ENCODE measurements around the gene BTBD2.
"Not testable (repeated sequence)": the region's sequence is repeated elsewhere in the genome, so short reads cannot be mapped to it uniquely, and the experiment has no call there.

The BTBD2 gene

DNA sequence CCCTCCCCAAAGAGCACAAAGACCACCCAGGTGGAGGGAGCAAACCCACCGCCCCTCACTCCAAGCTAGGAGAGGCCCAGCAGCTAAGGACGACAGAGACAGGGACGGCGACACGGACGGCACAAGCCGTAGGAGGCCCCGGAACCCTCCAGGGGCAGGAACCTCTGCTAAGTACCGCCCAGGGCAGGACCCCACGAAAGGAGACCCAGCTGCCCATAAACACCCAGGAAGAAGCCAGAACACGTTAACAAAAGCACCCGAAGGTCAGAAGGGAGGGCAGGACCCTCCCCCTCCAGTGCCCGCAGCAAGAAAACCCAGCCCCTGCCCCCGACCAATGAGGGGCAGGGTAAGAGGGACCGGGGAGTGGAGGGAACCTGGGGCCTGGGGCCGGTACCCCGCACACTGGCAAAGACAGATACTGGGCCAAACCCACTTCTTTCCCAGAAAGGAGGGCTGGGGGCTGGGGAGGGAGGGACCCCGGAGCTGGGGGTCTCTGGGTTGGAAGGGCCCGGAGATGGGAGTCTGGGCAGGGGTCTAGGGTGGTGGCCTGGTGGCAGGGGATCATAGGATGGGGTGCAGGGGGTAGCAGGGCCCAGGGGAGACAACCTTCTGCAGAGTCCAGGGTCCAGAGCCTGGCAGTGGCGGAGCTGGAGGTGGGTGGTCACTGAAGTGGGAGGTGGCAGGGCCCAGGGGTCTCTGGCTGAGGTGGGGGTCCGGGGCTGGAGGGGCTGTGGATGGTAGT lies 2.4 kb downstream of the BTBD2 start:
- no peak for DNase-seq

DNA sequence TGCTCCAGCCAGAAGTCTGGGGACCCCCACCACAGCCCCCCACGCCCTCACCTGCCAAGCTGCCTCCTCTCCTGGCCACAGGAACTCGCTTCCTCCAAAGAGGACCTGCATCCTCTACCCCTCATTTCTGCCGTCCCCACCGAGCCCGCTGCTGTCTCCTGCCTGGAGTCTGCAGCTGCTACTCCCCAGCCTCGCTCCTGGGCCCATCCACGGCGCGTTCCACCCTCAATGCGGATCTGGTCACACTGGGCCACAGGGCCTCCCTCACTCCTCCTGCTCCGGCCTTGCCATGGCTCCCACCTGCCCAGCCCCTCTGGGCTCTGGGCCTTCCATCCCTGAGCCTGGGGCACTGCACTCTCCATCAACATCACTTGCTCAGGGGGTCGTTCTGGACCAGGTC lies 4.3 kb downstream of the BTBD2 start:
- no peak for DNase-seq

DNA sequence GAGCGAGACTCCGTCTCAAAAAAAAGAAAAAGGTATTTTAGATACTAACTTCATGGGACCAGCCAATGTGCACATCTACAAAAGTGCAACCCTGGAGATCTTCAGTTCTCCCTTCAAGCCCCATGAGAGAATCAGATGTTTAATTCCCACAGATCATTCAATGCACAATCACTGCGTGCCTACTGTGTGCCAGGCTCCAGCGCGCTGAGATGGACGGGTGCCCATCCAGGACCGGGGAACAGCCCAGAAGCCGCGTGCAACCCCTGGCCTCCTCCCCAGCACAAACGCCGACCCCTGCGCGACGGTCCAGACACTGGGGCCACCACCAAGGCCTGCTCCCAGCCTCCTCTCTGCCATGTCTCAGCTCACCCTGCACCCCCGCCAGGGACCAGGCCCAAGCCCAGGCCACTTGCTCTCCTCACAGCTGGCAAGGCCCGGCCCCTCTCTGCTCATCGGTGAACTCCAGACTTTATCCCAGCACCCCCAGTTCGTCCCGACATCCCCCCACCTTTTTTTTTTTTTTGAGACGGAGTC lies 5.3 kb downstream of the BTBD2 start:
- no peak for DNase-seq

DNA sequence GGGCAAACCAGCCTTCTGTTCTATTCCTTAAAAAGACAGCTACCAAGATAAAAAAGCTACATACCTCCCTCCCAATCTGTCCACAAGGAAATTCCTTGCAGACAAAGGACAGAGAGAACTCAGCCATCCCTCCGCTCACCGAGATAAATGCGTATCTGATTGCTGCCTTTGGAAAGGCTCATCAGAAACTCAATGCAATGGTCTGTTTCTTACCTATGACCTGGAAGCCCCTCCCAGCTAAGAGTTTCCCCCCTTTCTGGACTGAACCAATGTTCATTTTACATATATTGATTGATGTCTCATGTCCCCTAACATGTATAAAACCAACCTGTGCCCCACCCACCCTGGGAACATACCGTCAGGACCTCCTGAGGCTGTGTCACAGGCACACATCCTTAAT lies 11.6 kb downstream of the BTBD2 start:
- DNase-seq, result no peak

DNA sequence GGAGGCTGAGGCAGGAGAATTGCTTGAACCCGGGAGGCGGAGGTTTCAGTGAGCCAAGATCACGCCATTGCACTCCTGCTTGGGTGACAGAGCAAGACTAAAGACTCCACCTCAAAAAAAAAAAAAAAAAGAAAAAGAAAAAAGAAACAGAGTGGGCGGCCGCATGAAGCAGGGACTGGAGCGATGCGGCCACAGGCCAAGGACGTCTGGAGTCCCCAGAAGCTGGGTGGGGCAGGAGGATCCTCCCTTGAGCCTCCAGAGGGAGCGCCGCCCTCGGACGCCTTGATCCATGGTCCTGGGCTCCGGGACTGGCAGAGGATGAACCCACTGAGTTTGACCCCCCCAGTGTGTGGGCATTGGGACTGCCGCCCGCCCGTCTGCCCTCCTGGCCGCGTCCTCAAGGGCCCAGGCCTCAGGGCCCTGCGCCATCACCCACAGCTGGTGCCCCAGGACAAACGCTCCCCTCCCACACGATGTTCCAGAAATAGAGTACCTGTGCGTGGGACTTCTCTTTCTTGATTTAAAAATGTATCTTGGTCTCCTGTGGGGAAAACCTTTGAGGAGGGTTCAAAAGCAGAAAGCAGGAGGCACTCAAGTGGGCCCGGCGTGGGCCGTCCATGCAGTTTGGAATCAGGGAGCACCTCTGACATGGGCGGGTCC lies 15.5 kb downstream of the BTBD2 start:
- no peak for DNase-seq

DNA sequence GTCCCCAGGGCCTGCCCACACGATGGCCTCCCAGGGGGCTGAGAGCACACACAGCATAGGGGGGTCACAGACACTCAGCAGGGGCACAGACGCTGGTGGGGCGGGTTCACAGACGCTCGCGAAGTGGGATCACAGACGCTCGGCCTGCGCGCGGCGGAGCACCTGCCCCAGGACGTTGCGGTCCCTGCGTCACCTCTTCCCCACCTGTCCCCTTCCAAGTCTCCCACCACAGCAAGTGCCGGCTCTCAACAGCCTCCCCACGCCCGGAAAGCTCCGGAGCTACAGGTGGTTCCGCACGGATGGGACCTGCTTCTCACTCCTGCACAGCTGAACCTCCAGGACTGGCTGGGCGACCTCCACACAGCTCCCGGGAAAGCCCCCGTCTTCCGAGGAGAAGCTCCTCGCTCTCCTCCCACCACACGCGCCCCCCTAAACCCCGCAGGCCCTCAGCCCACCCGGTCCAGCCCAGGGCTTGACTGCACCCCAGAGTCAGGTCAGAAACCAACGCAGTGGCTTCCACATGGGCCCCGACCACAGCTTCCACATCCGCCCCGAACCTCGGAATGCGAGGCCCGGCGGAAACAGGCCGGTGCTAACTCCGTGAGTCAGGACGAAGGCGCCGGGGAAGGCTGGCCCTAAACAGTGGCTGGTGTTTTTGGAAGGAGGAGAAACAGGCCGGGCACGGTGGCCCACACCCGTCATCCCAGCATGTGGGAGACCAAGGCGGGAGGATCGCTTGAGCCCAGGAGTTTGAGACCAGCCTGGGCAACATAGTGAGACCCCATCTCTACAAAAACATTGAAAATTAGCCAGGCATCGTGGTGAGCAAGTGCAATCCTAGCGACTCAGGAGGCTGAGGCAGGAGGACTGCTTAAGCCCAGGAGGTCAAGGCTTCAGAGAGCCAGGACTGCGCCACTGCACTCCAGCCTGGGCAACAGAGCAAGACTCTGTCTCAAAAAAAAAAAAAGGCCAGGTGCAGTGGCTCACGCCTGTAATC lies 16.5 kb downstream of the BTBD2 start:
- DNase-seq, result no peak

DNA sequence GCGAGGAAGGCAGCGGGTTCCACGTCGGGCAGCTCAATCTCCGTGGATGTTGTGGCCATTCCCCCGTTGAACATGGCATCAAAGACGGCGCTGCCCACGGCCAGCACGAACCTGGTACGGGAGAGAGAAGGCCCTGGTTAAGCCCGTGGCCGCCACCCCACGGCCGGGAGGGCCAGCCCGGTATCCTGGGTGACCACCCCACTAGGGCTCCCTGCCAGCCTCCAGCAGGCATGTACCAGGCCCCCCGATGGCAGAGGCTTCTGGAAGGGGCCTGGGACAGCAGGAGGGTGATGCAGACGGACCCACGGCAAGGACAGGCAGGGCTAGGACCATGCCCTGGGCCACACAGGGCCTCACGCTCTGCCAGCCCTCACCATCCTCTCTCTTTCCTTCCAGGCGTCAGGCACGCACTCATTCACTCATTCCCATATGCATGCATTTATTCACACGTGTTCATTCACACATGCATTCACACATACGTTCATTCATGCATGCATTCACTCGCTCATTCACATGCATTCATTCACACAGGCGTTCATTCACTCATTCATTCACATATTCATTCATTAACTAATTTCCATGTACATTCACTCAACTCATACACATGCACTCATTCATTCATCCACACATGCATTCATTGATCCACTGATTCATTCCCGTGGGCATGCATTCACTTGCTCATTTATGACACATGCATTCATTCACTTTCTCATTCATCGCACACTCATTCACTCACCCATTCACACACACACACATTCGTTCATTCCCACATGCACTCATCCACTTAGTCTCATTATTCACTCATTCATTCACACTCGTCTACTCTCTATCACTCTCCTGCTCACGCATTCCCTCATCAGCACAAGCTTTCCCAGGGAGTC lies 17.9 kb downstream of the BTBD2 start:
- no peak for DNase-seq

DNA sequence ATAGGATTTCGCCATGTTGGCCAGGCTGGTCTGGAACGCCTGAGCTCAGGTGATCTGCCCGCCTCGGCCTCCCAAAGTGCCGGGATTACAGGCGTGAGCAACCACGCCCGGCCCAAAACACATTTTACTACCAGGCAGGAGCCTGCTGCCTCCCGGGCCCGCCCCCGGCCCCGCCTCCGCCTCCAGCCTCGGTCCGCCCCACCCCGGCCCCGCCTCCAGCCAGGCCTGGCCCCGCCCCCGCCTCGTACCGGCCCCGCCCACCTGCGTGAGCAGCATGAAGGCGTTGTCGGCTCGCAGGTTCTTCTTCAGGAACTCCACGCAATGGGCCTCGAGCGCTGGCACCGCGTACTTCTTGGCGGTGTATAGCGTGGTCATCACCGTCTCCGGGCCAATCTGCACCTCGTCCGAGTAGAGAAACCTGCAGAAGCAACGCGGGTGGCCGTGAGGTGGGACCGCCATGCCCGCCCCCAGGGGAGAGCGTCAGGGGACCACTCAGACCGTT lies 22.7 kb downstream of the BTBD2 start:
- DNase-seq, result no peak

DNA sequence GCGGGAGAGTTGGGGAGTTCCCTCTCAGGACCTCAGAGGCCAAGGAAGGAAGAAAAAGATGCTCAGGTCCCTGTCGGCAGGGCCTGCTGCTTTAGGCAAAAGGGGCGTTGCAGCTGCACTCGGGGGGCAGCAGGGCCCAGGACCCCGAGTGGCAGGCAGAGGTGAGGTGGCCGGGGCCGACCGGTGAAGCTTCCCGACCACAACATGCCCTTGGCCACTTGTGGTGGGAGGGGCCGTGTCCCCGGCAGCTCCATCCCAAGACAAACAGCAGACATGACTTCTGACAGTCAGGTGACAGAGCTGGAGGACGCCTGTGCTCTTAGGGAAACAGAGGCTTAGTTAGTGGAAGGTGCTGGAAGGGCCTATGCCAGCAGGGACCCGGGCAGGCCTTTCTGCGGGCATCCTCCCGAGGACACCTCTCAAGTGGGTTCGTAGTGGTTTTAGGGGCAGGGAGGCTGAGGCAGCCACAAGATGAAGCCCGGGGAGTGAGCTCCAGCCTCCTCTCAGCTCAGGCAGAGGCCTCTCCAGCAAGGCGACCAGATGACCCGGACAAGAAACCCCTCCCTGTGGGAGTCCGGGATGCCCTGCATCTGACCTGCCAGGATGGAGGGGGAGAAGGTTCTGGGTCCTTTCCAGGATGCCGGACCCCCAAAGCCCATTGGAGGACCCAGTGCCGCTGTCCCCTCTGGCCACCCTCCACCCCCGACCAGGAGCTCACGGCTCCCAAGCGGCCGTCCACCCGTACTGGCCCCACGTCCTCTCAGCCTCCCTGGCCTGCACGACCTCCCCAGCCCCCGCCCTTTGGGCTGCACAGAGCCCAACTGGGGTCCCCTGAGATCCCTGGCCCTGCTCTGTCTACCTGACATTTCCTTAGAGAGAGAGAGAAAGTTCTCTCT lies 24.2 kb downstream of the BTBD2 start:
- no peak for DNase-seq

DNA sequence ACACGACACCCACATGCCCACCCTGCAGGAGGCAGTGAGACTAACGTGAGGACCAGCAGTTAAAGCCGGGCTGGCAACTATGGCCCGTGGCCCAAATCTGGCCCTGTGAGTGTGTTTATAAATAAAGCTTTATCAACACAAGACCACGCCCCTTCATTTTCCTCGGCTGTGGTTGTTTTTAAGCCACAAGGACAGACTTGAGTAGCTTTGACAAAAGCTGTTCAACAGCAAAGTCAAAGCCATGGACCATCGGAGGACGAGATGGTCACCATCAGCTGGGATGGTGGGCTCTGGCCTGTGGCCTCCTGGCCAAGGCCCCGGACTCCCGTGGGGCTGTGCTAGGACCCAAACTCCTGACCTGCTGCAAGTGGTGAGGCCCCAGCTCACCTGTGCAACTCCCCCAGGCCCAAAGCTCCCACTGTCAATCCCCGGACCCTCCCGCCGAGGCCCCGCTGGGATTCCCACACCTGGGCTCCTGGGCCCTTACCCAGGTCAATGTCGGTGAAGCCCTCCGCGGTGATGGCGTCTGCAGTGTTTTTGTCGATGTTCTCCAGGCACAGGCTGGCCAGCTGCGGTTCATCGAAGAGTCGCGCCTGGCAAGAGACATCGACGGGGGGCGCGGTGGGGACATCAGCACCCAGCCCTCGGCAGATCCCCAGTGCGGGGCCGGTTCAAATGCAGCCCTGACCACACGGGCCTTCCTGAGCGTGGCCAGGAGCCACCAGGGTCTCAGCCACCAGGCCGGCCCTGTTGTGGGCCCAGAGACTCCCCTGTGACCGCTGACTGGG lies 25.1 kb downstream of the BTBD2 start:
- DNase-seq, result no peak

DNA sequence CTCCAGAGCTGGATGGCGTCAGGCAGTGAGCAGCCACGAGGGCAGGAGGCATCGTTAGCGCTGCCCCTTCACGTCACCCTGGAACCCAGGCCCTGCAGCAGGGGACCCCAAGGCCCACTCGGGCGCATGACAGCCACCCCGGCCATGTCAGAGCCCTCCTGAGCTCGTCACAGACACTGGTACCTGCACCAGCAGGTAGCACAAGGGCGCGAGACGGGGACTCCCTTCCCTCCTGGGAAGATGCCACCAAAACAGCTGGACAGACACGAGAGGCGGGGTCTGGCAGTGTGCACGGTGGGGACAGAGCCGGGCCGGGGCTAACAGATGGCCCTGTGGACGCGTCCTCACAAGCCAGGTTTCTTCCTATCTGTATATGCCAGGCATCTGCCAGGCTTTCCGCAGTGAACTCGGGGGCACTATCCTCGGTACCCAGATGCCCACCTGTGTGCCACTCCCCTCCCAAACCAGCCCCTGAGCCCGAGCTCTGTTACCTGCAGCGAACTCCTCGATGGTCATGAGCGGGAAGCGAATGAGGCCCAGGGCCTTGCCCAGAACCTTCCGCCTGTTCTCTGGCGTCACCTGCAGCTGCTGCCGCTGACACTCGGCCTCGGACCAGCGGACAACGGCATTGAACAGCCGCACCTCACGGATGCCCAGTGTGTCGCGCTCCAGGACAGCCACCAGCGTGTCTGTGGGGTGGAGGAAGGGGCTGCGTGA lies 25.8 kb downstream of the BTBD2 start:
- no peak for DNase-seq

DNA sequence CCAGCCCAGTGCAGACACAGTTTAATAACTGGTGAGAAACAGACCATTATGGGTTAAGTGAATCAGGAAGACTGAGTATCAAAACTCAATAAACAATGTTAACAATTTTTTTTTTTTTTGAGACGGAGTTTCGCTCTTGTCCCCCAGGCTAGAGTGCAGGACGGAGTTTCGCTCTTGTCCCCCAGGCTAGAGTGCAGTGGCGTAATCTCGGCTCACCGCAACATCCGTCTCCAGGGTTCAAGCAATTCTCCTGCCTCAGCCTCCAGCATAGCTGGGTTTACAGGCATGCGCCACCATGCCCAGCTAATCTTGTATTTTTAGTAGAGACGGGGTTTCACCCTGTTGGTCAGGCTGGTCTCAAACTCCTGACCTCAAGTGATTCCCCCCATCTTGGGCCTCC lies 27.1 kb downstream of the BTBD2 start:
- DNase-seq, result not testable (repeated sequence)

DNA sequence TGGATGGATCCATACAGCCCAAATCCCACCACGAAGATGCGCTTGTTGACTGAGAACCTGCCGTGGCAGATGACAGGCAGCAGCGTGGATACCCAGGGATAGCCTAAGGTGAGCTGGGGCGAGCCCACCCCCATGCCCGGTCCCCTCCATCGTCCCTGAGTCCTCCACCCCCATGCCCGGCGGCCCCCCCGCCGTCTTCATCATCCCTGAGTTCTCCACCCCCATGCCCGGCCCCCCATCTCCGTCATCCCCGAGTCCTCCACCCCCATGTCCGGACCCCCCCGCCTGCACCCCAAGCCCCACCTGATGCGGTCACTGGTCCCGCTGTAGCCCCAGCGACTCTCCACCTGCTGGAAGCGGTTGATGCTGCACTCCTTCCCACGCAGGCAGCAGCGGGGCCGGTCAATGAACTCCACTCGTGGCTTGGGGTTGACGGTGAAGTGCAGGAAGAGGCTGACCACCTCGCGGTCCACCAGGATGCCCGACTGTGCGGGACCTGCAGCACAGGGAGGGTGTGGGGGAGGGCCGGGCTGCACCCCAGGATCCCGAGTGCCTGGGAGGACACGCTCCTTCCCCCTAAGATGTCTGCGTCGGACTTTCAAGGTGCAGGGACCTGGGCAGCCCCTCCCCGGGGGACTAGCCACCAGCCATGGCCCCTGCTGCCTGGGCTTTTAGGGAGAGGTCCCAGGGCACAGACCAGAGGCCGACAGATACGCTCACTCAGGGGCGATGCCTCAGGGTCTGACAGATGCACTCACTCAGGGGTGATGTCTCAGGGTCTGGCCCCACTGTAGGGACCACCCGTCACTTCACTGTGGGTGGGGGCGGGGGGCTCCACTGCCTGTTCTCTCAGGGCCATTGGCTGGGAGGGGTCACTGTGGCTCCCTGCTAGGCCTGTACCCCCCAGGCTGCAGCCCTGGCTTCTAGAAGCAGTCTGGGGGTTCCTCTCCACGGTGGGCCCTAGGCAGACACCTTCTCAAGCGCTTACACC lies 28.0 kb downstream of the BTBD2 start:
- DNase-seq, result no peak

DNA sequence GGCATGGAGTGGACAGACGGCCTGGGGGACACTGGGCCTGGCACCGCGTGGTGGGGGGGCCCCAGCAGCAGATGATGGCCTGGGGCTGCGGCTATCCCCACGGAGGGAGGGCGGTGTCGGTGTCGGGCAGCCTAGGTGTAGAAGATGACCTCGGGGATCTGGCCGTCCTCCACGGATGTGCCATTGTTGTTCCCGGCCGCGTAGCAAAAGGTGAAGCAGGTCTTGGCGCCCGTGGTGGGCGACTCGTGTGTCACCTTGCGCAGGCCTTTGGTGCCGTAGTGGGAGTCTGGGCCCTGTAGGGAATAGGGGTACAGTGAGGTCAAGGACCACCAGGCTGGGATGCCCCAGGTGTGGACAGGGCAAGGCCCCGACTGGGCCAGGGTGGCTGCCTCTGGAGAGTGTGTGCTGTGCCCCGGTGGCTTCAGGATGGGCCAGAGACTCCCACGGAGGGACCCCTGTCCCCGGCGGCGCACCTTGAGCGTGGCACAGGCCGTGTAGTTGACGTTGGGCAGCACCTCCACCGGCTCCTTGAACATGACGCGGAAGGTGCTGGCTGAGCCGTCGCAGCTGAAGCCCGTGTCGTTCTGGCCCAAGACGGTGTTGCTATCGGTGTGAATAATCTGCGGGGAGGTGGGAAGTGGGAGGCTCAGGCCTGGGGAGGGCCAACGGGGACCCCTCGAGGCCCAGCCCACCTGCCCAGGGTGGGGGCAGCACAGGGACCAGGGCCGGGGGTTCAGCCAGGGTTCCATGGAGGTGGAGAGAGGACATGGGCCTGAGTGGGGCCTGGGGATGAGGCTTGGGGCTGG lies 29.0 kb downstream of the BTBD2 start:
- no peak for DNase-seq

DNA sequence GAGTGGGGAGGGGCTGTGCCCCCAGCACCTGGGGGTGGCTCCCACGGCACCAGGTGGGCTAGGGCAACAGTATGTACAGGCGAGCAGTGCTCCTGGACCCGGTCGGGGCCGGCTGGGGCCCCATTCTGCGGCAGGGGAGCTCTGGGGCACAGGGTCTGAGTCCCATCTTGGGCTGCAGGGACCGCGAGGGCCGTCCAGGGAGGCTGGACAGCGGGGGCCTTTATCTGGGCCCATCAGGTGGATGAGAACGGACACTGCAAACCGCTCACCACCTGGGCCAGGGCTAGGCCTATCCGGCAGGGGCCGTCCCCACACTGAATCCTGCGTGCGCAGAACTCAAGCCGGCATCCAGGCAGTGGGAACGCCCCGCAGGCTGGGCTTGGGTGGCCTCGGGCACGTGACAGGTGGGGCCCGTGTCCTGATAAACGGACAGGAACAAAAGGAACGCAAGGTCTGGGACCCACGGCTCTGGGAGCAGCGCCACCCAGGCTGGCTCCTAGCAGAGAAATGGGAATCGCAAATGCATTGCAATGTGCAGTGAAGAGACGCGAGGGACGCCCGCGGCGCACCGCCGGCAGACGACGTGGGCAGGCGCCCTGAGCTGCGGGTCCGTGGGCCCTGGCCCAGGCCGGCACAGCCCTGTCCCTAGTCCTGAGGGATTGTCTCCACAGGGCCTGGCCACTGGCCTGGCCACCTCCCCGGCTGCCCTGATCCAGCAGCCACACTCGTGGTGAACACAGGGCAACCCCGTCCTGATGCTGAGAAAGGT lies 29.7 kb downstream of the BTBD2 start:
- DNase-seq, result no peak

DNA sequence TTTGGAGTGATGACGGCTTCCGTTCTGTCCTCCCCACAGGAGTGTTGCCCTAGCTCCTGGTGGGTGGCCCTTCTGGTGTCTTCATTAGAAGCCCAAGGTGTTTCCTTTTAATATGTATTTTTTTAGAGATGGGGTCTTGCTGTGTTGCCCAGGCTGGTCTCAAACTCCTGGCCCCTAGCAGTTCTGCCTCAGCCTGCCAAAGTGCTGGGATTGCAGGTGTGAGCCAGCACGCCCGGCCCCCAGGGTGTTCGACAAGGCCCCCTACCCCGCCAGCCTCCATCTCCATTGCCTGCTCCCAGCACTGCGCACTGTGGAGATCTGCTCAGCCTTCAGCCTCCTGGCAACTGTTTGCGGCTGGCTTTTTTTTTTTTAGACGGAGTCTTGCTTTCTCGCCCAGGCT lies 31.2 kb downstream of the BTBD2 start:
- no peak for DNase-seq

All from NCI-H345 (cell line).